Mesendoderm (in vitro differentiated cells): ENCODE measurements around the gene PCDHGA9.
"Not testable (repeated sequence)": the region's sequence is repeated elsewhere in the genome, so short reads cannot be mapped to it uniquely, and the experiment has no call there.

ENCODE experiments used
- DNase-seq: peaks from one replicate; pipeline ENCODE4 v3.0.0; 2013
- H2AK5ac ChIP-seq: 2 replicates; pipeline ENCODE4 v1.6.1; 2013; ENCODE audit warnings: low read length, inconsistent platforms
- H2BK120ac ChIP-seq: 2 replicates; pipeline ENCODE4 v1.6.1; 2013; ENCODE audit warnings: low read depth, mild to moderate bottlenecking, low read length, moderate library complexity, mixed read lengths
- H2BK15ac ChIP-seq: replicated peaks from 2 replicates; pipeline ENCODE4 v1.6.1; 2013; ENCODE audit warnings: low read depth, mild to moderate bottlenecking, moderate library complexity
- H2BK5ac ChIP-seq: 2 replicates; pipeline ENCODE4 v1.6.1; 2013; ENCODE audit warnings: low read length, inconsistent platforms
- H3K18ac ChIP-seq: 2 replicates; pipeline ENCODE4 v1.6.1; 2013; ENCODE audit warnings: mild to moderate bottlenecking, low read length, mixed read lengths
- H3K23ac ChIP-seq: one replicate; pipeline ENCODE4 v1.6.1; 2013; ENCODE audit warnings: low read length
- H3K27ac ChIP-seq: 2 replicates; pipeline ENCODE4 v1.5.1; 2013; ENCODE audit warnings: low read depth, mild to moderate bottlenecking, inconsistent platforms, low read length, moderate library complexity
- H3K27me3 ChIP-seq: 2 replicates; pipeline ENCODE4 v1.6.1; 2013; ENCODE audit warnings: low read length, control low read depth, mild to moderate bottlenecking, inconsistent platforms; ENCODE audit not compliant: insufficient read depth, poor library complexity
- H3K36me3 ChIP-seq: 2 replicates; pipeline ENCODE4 v1.6.1; 2013; ENCODE audit warnings: low read length, inconsistent platforms; ENCODE audit not compliant: control insufficient read depth, insufficient read depth
- H3K4ac ChIP-seq: one replicate; pipeline ENCODE4 v1.6.1; 2013; ENCODE audit warnings: low read depth, mild to moderate bottlenecking, low read length, moderate library complexity
- H3K4me1 ChIP-seq: 2 replicates; pipeline ENCODE4 v1.6.1; 2013; ENCODE audit warnings: low read depth, low read length, inconsistent platforms; ENCODE audit not compliant: control insufficient read depth
- H3K4me2 ChIP-seq: 2 replicates; pipeline ENCODE4 v1.6.1; 2013; ENCODE audit warnings: low read length
- H3K4me3 ChIP-seq: 2 replicates; pipeline ENCODE4 v1.5.1; 2013; ENCODE audit warnings: mild to moderate bottlenecking, low read length
- H3K56ac ChIP-seq: one replicate; pipeline ENCODE4 v1.6.1; 2013; ENCODE audit warnings: low read length
- H3K79me1 ChIP-seq: 2 replicates; pipeline ENCODE4 v1.6.1; 2013; ENCODE audit warnings: low read length, inconsistent platforms
- H3K79me2 ChIP-seq: 2 replicates; pipeline ENCODE4 v1.6.1; 2013; ENCODE audit warnings: mild to moderate bottlenecking, low read length; ENCODE audit not compliant: control insufficient read depth, insufficient read depth
- H3K9ac ChIP-seq: 2 replicates; pipeline ENCODE4 v1.6.1; 2013; ENCODE audit warnings: low read length, inconsistent platforms
- H4K5ac ChIP-seq: one replicate; pipeline ENCODE4 v1.6.1; 2013; ENCODE audit warnings: low read length
- H4K8ac ChIP-seq: one replicate; pipeline ENCODE4 v1.6.1; 2013; ENCODE audit warnings: low read depth, mild to moderate bottlenecking, control low read depth, low read length, moderate library complexity
- WGBS: extraction: QIAGEN DNeasy Blood & Tissue Kit; methylation state at CpG from one replicate; pipeline ENCODE4 v1.1.7; 2013; ENCODE audit warnings: low lambda C conversion rate, missing lambda C conversion rate; ENCODE audit not compliant: insufficient coverage; ENCODE audit errors: extremely low coverage; 5-methylcytosine and 5-hydroxymethylcytosine counted together

Gene PCDHGA9

GRCh38 chr5:141398608-141399007 lies 4.0 kb upstream of the PCDHGA9 start:
- no peak overlapping the region for H2BK5ac ChIP-seq
- no peak overlapping the region for H3K27ac ChIP-seq
- no peaks in the 10 kb centered on the region for H3K79me1 ChIP-seq
- H3K23ac ChIP-seq: no peak overlapping the region
- H3K36me3 ChIP-seq: no peaks in the 10 kb centered on the region
- H2AK5ac ChIP-seq: no peak overlapping the region
- no peak overlapping the region for H3K4me3 ChIP-seq
- H4K5ac ChIP-seq: no peak overlapping the region
- H3K4me1 ChIP-seq: no peaks in the 10 kb centered on the region
- no peak overlapping the region for H4K8ac ChIP-seq
- no peak overlapping the region for H2BK120ac ChIP-seq
- H2BK15ac ChIP-seq: no peak overlapping the region
- H3K18ac ChIP-seq: no peak overlapping the region
- H3K79me2 ChIP-seq: no peaks in the 10 kb centered on the region
- no peak overlapping the region for H3K4ac ChIP-seq
- no peak overlapping the region for H3K4me2 ChIP-seq
- H3K9ac ChIP-seq: no peak overlapping the region
- no peak overlapping the region for H3K56ac ChIP-seq
- H3K27me3 ChIP-seq: no peaks in the 10 kb centered on the region
- no peak for DNase-seq
- whole genome bisulfite sequencing: no CpG with 5 or more reads among the region's 15 CpGs

DNA sequence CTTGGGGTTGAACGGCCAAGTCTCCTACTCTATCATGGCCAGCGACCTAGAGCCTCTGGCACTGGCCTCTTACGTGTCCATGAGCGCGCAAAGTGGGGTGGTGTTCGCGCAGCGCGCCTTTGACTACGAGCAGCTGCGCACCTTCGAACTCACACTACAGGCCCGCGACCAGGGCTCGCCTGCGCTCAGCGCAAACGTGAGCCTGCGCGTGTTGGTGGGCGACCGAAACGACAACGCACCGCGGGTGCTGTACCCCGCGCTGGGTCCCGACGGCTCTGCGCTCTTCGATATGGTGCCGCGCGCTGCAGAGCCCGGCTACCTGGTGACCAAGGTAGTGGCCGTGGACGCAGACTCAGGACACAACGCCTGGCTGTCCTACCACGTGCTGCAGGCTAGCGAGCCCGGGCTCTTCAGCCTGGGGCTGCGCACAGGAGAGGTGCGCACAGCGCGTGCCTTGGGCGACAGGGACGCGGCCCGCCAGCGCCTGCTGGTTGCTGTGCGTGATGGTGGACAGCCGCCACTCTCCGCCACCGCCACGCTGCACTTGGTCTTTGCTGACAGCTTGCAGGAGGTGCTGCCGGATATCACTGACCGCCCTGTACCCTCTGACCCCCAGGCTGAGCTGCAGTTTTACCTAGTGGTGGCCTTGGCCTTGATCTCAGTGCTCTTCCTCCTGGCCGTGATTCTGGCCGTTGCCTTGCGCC lies 2.9 kb upstream of the PCDHGA9 start:
- H3K27ac ChIP-seq: no peak overlapping the region
- H3K56ac ChIP-seq: no peak overlapping the region
- no CpG with 5 or more reads among the region's 61 CpGs for WGBS
- no peak overlapping the region for H3K4me2 ChIP-seq
- no peak overlapping the region for H2BK15ac ChIP-seq
- H3K18ac ChIP-seq: no peak overlapping the region
- H2BK120ac ChIP-seq: no peak overlapping the region
- H3K79me2 ChIP-seq: no peaks in the 10 kb centered on the region
- no peak overlapping the region for H2AK5ac ChIP-seq
- no peaks in the 10 kb centered on the region for H3K27me3 ChIP-seq
- H3K79me1 ChIP-seq: no peaks in the 10 kb centered on the region
- no peaks in the 10 kb centered on the region for H3K36me3 ChIP-seq
- no peaks in the 10 kb centered on the region for H3K4me1 ChIP-seq
- no peak overlapping the region for H2BK5ac ChIP-seq
- H4K8ac ChIP-seq: no peak overlapping the region
- no peak for DNase-seq
- no peak overlapping the region for H4K5ac ChIP-seq
- H3K4me3 ChIP-seq: no peak overlapping the region
- H3K23ac ChIP-seq: no peak overlapping the region
- no peak overlapping the region for H3K9ac ChIP-seq
- H3K4ac ChIP-seq: no peak overlapping the region

DNA sequence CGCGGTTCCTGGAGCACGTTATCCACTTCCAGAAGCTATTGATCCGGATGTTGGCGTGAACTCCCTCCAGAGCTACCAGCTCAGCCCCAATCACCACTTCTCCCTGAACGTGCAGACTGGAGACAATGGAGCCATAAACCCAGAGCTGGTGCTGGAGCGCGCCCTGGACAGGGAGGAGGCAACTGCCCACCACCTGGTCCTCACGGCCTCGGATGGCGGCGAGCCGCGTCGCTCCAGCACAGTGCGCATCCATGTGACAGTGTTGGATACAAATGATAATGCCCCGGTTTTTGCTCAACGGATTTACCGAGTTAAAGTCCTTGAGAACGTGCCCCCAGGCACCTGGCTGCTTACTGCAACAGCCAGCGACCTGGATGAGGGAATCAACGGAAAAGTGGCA lies 809 bp downstream of the PCDHGA9 start:
- no peak overlapping the region for H3K4me2 ChIP-seq
- H4K5ac ChIP-seq: no peak overlapping the region
- no peaks in the 10 kb centered on the region for H3K27me3 ChIP-seq
- no peak overlapping the region for H3K56ac ChIP-seq
- H3K36me3 ChIP-seq: no peaks in the 10 kb centered on the region
- H3K9ac ChIP-seq: no peak overlapping the region
- H3K4me1 ChIP-seq: no peaks in the 10 kb centered on the region
- H2BK5ac ChIP-seq: no peak overlapping the region
- H2AK5ac ChIP-seq: no peak overlapping the region
- H2BK15ac ChIP-seq: no peak overlapping the region
- no peak overlapping the region for H3K4ac ChIP-seq
- no peak for DNase-seq
- no peak overlapping the region for H4K8ac ChIP-seq
- H3K18ac ChIP-seq: no peak overlapping the region
- no peak overlapping the region for H3K23ac ChIP-seq
- WGBS: no CpG with 5 or more reads among the region's 22 CpGs
- H3K4me3 ChIP-seq: no peak overlapping the region
- H3K27ac ChIP-seq: no peak overlapping the region
- no peaks in the 10 kb centered on the region for H3K79me2 ChIP-seq
- no peak overlapping the region for H2BK120ac ChIP-seq
- no peaks in the 10 kb centered on the region for H3K79me1 ChIP-seq

GRCh38 chr5:141407790-141408505 lies 5.4 kb downstream of the PCDHGA9 start, which contains the start of gene PCDHGB6:
Gene PCDHGB6 (plus strand): TSS chr5:141408021. CDS start chr5:141408203, 182 bp downstream.
- Histone ChIP-seq H3K4me3 (peak within 1 kb of the TSS; percentile 53), H3K56ac (peak within 1 kb of the TSS; percentile 80), H3K9ac (peak within 1 kb of the TSS; percentile 67), H3K4me2 (peak within 1 kb of the TSS; percentile 75)
- not testable (repeated sequence) for H2AK5ac ChIP-seq, H3K27ac ChIP-seq, H3K27me3 ChIP-seq, H3K18ac ChIP-seq, H3K4me1 ChIP-seq, H3K79me1 ChIP-seq, H4K8ac ChIP-seq, H2BK120ac ChIP-seq, H3K4ac ChIP-seq, H3K36me3 ChIP-seq, H3K23ac ChIP-seq, H4K5ac ChIP-seq, H3K79me2 ChIP-seq, H2BK15ac ChIP-seq, H2BK5ac ChIP-seq
- no CpG with 5 or more reads among the region's 51 CpGs for WGBS
- DNase-seq: peak; percentile 84

GRCh38 chr5:141409598-141410306 lies 7.2 kb downstream of the PCDHGA9 start:
- no peak for DNase-seq
- no peak overlapping the region for H2BK120ac ChIP-seq
- no peaks in the 10 kb centered on the region for H3K27me3 ChIP-seq
- H3K23ac ChIP-seq: no peak overlapping the region
- no peak overlapping the region for H4K8ac ChIP-seq
- no CpG with 5 or more reads among the region's 64 CpGs for WGBS
- H2BK15ac ChIP-seq: no peak overlapping the region
- H3K79me1 ChIP-seq: no peaks in the 10 kb centered on the region
- no peak overlapping the region for H2AK5ac ChIP-seq
- no peak overlapping the region for H3K4me2 ChIP-seq
- no peak overlapping the region for H3K27ac ChIP-seq
- H3K9ac ChIP-seq: no peak overlapping the region
- no peak overlapping the region for H3K4me3 ChIP-seq
- no peak overlapping the region for H3K56ac ChIP-seq
- no peak overlapping the region for H4K5ac ChIP-seq
- no peak overlapping the region for H3K18ac ChIP-seq
- H2BK5ac ChIP-seq: no peak overlapping the region
- no peaks in the 10 kb centered on the region for H3K4me1 ChIP-seq
- no peak overlapping the region for H3K4ac ChIP-seq
- H3K36me3 ChIP-seq: no peaks in the 10 kb centered on the region
- H3K79me2 ChIP-seq: no peaks in the 10 kb centered on the region
